ENCODE results near the gene ZNF592. TPM values are rescaled to one million over a fixed set of nuclear protein-coding genes. Genes with fewer than 3 reads are reported as not detected.

ZNF592 gene
- total and polyA plus RNA-seq, 9 of the 15 experiments (the other 6 are each of a cell fraction or from before 2014, with no cell fraction given), result 0.88 to 23.8 (median 7.4) TPM

DNA sequence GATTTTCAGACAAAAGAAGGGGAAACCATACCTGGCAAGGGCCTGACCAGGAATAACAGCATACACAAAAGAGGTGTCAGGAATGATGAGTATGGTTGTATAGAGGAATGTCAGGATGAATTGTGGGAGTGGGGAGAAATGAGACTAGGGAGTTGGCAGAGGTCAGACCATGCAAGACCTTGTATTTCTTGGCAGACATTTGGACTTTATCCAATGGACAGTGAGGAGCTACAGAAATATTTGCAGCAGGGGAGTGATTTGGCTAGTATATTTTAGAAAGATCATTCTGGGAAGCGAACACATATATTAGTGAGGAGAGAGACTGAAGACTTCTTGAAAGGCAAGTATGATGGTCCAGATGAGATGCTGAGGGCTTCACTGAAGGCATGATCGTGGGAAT, 43.4 kb downstream of the ZNF592 start:
- 100% methylated on average over 2 of the region's 2 CpGs for WGBS (ENCODE audit: insufficient coverage, low coverage, missing lambda C conversion rate)
- H3K27me3 ChIP-seq (ENCODE audit: control insufficient read depth in 2 of 2, insufficient read depth in 2 of 2, low read length in 2 of 2), result no peaks in the 10 kb centered on the region
- DNase-seq (ENCODE audit: extremely low read depth in 1 of 4, low spot score in 3 of 4), result no peak
- H3K9ac ChIP-seq (ENCODE audit: insufficient read depth in 1 of 2, low read depth in 2 of 2, low read length in 2 of 2), result no peak overlapping the region
- no peak for ATAC-seq
- no peaks in the 10 kb centered on the region for H3K9me1 ChIP-seq (ENCODE audit: control insufficient read depth, insufficient read depth, low read length)
- ChIA-PET CTCF (ENCODE audit: low intra/inter-chr PET ratio) (no interaction called here), POLR2A (no interaction called here)
- TSS peak; percentile 16 for BruUV-seq (replicated peaks)
- no peak for FAIRE-seq
- H2AFZ ChIP-seq (ENCODE audit: low read depth, low read length), result no peak overlapping the region
- peaks cover 27% of the 10 kb centered on the region for H3K79me2 ChIP-seq (ENCODE audit: control insufficient read depth, insufficient read depth, low read length)
- H3K9me3 ChIP-seq (replicated peaks; ENCODE audit: control insufficient read depth, insufficient read depth, low read depth, low read length), result no peaks in the 10 kb centered on the region
- H3K27ac ChIP-seq (ENCODE audit: extremely low read depth, low read depth, low read length), result no peak overlapping the region
- in situ Hi-C loops (cut with MboI) (no loop called here), intact Hi-C loops (cut with micrococcal nuclease) (no loop called here)
- no peak overlapping the region for H3K4me3 ChIP-seq
- TF ChIP-seq NCOR1 (IDR thresholded peaks at IDR 0.05) (no peak), ZNF12 (CRISPR knock-in tag; IDR thresholded peaks at IDR 0.05) (no peak), TBP (optimal IDR thresholded peaks at IDR 0.05; ENCODE audit: low read depth, low read length) (no peak), ZNF140 (CRISPR knock-in tag; IDR thresholded peaks at IDR 0.05) (no peak), DACH1 (IDR thresholded peaks at IDR 0.05; ENCODE audit: partially characterized antibody) (no peak), RBFOX2 (IDR thresholded peaks at IDR 0.05; ENCODE audit: low read depth, low read length) (no peak), IRF2 (CRISPR knock-in tag; IDR thresholded peaks at IDR 0.05) (no peak), ZKSCAN3 (CRISPR knock-in tag; IDR thresholded peaks at IDR 0.05) (no peak), ZNF431 (CRISPR knock-in tag; IDR thresholded peaks at IDR 0.05) (no peak), ZBTB1 (CRISPR knock-in tag; IDR thresholded peaks at IDR 0.05; ENCODE audit: borderline replicate concordance, low read depth) (no peak), CTCF (IDR thresholded peaks at IDR 0.05 in 2 of 3, conservative IDR thresholded peaks at IDR 0.05 in 1 of 3; ENCODE audit: insufficient read depth in 2 of 3, low read depth in 1 of 3, low read length in 3 of 3) (no peak), FOXJ3 (CRISPR knock-in tag; IDR thresholded peaks at IDR 0.05) (no peak), POLR2G (IDR thresholded peaks at IDR 0.05; ENCODE audit: low read depth, low read length) (no peak), MTA3 (IDR thresholded peaks at IDR 0.05; ENCODE audit: borderline replicate concordance) (no peak), BRCA1 (IDR thresholded peaks at IDR 0.05) (no peak), BRCA1 (CRISPR knock-in tag; IDR thresholded peaks at IDR 0.05) (no peak)
- TF ChIP-seq, protein P1, sequence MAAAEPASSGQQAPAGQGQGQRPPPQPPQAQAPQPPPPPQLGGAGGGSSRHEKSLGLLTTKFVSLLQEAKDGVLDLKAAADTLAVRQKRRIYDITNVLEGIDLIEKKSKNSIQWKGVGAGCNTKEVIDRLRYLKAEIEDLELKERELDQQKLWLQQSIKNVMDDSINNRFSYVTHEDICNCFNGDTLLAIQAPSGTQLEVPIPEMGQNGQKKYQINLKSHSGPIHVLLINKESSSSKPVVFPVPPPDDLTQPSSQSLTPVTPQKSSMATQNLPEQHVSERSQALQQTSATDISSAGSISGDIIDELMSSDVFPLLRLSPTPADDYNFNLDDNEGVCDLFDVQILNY (CRISPR knock-in tag; IDR thresholded peaks at IDR 0.05), result no peak
- H3K36me3 ChIP-seq (ENCODE audit: control insufficient read depth, insufficient read depth, low read length), result peaks cover 72% of the 10 kb centered on the region
- H4K20me1 ChIP-seq (replicated peaks; ENCODE audit: control insufficient read depth, insufficient read depth, low read length), result peaks cover 6% of the 10 kb centered on the region
- no peaks in the 10 kb centered on the region; a peak in 1 of 5 replicates for H3K4me1 ChIP-seq (replicated peaks in 1 of 2; ENCODE audit: control insufficient read depth in 2 of 2, insufficient read depth in 2 of 2, low read length in 2 of 2)
- no peak overlapping the region for H3K4me2 ChIP-seq (ENCODE audit: insufficient read depth, low read length)

All from K562 (cell line).